NOMO-1 (cell line): Measurements from ENCODE around the gene CFHR5.
"Not testable (repeated sequence)": the region's sequence is repeated elsewhere in the genome, so short reads cannot be mapped to it uniquely, and the experiment has no call there.

Experiments
- DNase-seq, 2 experiments: peaks; one replicate each; lab custom pipeline; 2025; ENCODE audit not compliant: unreplicated experiment in 2 of 2; lab: John Stamatoyannopoulos, UW

The CFHR5 gene

GRCh38 chr1:197017558-197018146 is 40.3 kb downstream of the CFHR5 start:
- no peak for DNase-seq

- DNase-seq: no peak
Measured at GRCh38 chr1:197021716-197022115, 44.4 kb downstream of the CFHR5 start.

- no peak for DNase-seq
Measured at GRCh38 chr1:197024460-197024859, 47.1 kb downstream of the CFHR5 start.

GRCh38 chr1:197027359-197027758 is 50.0 kb downstream of the CFHR5 start:
- no peak for DNase-seq

DNA sequence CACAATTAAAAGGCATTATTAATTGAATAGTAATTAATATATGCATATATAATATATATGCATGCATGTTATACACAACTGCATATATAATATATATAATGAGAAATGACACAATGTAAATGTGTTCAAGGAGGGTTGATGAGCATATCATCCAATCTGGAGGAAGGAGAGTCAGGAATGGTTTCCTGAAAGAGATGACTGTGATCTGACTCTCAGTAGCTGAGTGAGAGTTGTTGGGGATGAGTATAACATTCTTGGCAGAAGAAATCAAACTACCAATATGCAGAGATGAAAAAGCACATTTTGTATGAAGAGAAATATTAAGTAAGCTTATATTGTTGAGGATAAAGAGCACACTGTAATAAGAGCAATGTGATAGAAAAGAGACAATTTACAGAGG is 52.4 kb downstream of the CFHR5 start:
- DNase-seq: no peak

DNA sequence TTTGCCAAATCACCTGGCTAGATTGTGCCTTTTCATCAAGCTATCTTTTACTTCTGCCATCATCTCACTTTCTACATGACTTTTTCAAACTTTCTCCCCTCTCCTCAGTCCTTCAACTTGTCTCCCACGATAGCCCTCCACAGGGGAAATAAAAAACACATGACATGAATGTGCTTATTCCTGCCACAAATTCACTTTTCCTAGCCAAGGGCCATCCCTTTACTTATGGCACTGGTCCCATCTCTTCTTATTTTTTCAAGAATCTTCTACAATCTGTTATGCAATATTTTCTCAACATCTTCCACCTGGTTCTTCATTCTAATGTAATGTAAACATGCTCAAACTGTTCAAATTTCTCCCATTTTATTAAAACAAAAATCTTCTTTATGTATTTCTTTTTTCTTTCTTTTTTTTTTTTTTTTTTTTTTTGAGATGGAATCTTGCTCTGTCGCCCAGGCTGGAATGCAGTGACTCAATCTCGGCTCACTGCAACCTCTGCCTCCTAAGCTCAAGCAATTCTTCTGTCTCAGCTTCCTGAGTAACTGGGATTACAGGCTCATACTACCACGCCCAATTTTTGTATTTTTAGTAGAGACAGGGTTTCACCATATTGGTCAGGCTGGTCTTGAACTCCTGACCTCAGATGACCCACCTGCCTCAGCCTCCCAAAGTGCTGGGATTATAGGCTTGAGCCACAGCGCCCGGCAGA is 57.4 kb downstream of the CFHR5 start:
- not testable (repeated sequence) for DNase-seq

DNA sequence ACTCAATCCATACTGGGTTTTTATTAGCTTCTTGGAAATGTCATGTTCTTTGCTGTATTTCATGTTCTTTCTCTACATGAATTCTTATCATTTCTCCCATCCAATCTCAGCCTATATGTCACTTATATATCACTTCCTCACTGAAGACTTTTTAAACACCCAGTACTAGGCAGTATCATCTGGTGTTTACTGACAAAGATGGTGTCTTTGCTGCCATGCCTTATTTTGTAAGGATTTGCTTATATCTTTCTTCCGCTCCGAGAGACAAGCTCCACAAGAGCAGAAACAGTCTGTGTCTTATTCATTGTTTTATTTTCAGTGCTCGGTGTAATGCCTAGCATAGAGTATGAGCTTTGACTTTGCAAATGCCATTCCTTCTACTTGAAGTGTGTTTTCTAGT is 59.5 kb downstream of the CFHR5 start:
- DNase-seq: no peak

DNA sequence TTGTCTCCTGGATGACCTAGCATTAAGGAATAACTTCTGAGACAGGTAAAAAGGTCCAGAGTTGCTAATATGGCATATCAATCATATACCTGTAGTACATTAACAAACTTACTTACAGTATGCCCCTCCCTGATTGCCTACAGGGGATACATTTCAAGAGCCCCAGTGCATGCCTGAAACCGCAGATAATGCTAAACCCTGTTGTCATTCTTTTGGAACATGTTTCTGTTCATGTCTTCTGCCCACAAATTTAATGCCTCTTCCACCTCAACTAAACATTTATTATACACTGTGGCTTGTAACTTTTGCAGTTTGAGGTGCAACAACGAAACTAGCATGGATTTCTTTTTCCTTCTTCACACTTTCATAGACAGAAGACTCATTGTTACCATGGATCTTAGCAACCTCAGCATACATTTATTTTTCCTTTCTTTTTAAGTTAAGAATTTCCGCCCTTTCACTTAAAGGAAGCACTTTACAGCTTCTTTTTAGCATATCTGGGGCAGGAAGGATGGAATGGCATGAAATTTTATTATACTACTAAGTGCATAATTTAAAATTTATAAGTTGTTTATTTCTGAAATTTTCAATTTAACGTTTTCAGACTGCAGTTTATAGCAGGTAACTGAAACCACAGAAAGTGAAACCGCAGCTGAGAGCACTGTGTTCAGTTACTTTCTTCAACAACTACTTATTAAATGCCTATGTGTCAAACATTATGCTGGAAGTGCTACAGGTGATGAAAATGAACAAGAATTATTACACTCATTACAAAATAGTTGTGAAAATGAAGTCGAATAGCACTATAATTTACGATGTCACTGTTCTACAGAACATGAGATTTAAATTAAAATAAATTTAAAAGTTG is 64.4 kb downstream of the CFHR5 start:
- DNase-seq: no peak

GRCh38 chr1:197042676-197043341 is 65.5 kb downstream of the CFHR5 start:
- no peak for DNase-seq

GRCh38 chr1:197049100-197049499 is 71.7 kb downstream of the CFHR5 start:
- DNase-seq: no peak
